T-helper 1 cell treated with Interleukin-12 subunit alpha and Interleukin-12 subunit beta and Interleukin-4 antibody, amounts not matched to agents 30 ng/mL and 1 ng/mL, for 36 hours (primary cell): ENCODE results near the gene MTX1. TPM values are rescaled to one million over a fixed set of nuclear protein-coding genes. Genes with fewer than 3 reads are reported as not detected.

Source experiments
- intact Hi-C: fragments of 100-400 bp; cut with micrococcal nuclease; formaldehyde crosslinking; loops from one replicate; pipeline ENCODE4 v1.15.1; 2024
- total RNA-seq: library from RNA; stranded (reverse); gene quantifications from 2 replicates; pipeline ENCODE4 v1.2.3, GENCODE V29; 2022

The MTX1 gene
- total RNA-seq, 1 donor from 2014 or later: 43.5 TPM

DNA sequence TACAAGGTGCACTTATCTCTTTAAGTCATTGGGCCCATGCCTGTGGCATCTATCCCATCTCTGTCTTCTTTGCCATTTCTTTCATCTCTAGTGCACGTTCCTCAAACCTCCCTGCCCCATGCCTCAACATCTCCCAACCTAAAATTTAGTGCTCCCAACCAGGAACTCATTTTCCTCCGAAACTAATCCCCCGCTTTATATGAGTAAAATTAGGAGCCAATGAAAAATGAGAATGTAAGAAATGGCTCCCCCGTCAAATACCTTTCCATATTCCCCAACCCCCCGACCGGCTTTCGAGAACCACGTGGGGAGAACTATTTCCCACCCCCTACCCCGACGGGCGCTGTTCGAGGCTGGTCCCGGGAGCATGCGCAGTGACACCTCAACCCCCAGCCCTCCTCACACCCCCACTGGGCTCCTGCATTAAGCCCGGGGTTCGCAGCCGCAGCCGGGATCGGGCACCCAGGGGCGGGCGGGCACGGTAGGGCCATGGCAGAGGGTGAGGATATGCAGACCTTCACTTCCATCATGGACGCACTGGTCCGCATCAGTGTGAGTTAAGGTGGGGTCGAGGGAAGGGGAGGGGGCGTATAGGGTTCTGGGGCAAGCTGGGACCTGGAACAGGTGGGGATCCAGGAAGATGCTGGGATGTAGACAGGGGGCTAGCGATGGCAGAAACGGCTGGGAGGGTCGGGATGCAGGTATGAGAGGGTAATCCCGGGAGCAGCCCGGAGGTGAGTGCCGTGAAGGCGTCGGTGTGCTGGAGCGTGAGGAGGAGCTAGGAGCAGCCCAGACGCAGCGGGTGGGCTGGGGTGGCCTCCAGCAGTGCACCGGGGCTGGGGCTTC is 34.8 kb upstream of the MTX1 start, which contains the start of gene TRIM46:
Gene TRIM46 (plus strand): TSS at position 372 of the 846 bp plus-strand sequence. CDS start 118 bp downstream, at position 490.
- intact Hi-C loops: loop anchor here (5.0 kb wide), 4 partner anchors 171 to 616 kb away; partner anchors contain the start of genes CKS1B, SHC1, UBE2Q1 and ZBTB7B

DNA sequence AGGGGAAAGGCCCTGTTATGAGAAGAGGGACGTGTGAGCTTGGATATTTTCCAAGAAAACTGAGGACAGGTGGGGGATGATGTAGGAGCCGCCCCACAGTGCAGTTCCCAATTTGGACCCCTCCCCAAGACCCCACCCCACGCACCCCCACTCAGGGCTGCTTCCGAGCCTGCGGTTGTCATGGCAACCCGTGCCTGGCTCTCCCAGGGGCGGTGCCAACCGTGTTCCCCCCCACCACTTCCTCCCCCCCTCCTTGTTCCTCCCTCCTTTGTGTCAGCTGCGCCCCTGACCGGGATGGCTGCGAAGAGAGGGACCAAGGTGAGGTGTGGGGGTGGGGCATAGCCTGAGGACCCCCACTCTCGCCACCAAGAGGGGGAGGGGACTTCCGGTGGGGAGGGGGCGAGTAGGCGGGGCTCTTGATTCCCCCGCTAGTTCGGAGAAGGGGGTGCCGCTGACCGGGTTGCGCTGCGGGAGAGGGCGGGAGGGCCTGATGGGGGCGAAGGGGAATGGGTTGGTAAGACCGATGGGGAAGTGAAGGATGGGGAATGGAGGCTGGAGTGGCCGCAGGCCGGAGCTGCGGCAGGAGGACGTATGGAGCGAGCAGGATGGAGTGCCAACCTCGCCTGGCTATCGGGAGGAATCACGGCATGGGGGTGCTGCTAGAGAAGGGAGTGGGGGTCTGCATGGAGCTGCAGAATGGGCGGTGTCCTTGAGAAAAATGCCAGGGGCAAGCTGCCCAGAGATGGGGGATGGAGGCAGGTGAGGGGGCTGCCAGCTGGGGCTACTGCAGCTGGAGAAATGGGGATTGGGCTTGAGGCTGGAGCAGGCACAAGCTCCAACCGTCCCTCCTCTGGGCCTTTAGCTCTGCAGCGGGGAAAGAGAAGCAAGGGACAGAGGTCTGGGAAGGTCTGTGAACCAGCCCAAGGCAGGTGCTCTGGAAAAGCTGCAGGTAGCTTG is 33.9 kb upstream of the MTX1 start:
- intact Hi-C loops: loop anchor here (5.0 kb wide), 4 partner anchors 172 to 617 kb away; partner anchors contain the start of genes CKS1B, SHC1, UBE2Q1 and ZBTB7B

DNA sequence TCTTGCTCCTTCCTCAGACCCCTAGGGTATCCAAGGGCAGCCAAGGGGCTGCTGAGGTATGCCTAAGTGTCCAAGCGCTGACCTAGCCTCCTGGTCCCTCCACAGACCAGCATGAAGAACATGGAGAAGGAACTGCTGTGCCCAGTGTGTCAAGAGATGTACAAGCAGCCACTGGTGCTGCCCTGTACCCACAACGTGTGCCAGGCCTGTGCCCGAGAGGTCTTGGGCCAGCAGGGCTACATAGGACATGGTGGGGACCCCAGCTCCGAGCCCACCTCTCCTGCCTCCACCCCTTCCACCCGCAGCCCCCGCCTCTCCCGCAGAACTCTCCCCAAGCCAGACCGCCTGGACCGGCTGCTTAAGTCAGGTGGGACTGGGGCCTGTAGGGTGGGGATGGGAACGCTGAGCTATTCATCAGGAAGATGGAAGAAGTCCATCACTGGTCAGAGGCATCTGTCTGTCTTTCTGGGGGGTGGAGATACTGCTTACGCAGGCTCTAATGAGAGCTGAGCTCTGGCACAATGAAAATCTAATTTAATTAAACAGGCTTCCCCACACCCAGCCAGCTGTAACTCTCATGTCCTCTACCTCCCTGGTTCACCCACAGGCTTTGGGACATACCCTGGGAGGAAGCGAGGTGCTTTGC is 33.1 kb upstream of the MTX1 start:
- intact Hi-C loops: no loop called here

DNA sequence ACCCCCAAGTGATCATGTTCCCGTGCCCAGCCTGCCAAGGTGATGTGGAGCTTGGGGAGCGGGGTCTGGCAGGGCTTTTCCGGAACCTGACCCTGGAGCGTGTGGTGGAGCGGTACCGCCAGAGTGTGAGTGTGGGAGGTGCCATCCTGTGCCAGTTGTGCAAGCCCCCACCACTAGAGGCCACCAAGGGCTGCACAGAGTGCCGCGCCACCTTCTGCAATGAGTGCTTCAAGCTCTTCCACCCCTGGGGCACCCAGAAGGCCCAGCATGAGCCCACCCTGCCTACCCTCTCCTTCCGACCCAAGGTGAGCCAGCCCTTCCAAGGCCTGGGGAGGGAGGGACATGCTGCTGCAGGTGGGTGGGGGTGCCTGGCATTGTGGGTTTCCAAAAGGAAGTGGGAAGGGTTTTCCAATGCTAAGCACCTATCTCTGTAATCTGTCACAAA is 32.5 kb upstream of the MTX1 start:
- intact Hi-C loops: loop anchor here (1.0 to 2.0 kb wide), 6 partner anchors 17 to 416 kb away; partner anchors contain the start of gene THBS3

DNA sequence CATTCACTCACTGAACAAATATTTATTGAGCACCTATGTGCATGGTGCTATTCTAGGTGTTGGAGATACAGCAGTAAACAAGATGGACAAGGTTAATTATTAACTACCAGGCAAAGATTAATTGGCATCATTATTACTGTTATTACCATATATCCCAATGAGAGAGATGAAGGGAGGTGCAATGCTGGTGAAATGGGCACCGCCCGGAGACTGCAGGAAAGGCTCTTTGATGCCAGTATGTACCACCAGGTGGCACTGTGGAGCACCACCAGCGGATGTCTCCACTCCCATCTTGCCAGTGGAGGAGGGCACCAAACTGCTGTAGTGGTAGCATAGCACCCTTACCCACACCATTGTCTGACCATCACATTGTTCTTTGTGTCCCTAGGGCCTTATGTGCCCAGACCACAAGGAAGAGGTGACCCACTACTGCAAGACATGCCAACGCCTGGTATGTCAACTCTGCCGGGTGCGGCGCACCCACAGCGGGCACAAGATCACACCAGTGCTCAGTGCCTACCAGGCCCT is 31.9 kb upstream of the MTX1 start:
- intact Hi-C loops: loop anchor here (1.0 to 2.0 kb wide), 6 partner anchors 17 to 416 kb away; partner anchors contain the start of gene THBS3

DNA sequence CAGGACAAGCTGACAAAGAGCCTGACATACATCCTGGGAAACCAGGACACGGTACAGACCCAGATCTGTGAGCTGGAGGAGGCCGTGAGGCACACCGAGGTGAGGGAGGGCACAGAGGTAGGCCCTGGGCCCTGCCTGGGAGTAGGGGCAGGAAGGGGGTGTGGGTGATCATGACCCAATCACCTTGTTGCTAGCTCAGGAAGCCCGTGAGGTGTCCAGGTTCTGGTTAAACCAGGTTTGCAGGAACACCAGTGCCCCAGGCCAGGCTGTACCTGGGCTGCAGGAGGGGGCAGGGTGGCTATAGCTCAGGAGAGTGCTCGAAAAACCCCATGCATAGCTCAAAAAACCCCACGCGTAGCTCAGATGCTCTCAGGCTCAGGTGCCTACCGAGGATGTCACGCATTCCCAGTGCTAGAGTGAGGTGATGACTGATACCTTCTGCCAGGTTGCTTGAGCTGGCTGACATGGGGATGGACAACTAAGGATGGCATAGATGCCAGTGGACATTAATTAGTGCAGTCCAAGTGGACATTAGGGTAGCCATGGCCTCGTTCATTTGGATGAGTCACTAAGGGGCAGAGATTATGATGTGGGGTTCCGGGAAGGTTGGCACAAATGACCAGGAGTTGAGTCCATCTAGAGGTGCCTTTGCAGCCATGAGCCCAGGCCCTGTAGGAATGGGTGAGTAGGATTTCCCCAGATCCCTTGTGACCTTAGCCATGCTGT is 31.1 kb upstream of the MTX1 start:
- intact Hi-C loops: loop anchor here (2.0 kb wide), 1 partner anchor 145 kb away; no protein-coding TSS in a partner anchor

DNA sequence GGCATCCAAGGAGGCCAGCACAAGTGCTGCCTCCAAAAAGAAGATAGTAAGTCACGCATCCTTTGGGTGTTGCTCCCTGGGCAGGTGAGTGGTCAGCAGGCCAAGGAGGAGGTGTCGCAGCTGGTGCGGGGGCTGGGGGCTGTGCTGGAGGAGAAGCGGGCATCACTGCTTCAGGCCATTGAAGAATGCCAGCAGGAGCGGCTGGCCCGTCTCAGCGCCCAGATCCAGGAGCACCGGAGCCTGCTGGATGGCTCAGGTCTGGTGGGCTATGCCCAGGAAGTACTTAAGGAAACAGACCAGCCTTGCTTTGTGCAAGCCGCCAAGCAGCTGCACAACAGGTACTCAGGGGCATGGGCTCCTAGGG is 30.6 kb upstream of the MTX1 start:
- intact Hi-C loops: loop anchor here (2.0 kb wide), 1 partner anchor 145 kb away; no protein-coding TSS in a partner anchor

DNA sequence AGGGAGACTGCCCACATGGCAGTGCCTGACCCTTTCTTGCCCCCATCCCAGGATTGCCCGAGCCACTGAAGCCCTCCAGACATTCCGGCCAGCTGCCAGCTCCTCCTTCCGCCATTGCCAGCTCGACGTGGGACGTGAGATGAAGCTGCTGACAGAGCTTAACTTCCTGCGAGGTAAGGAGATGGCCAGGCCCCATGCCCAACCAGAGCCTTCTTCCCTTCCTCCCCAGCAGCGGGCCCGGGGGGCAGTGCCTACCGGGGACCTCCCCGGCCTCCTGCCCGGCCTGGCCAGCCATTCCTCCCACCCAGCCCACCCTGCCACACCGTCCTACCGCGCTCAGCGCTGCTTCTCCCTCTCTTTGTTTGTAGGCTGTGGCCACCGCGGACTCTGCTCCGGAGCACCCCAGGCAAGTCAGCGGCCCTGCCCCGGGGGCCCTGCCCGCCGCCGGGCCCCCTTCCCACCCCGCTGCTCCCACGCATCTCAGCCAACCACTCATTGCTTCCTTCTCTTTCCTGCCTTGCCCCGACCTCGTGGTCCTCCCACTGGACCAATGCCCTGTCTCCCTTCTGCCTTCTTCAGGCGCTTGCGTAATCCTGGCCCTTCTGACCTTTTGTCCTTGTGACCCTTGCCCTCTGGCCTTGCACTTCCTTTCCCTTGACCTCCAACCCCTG is 29.9 kb upstream of the MTX1 start:
- intact Hi-C loops: no loop called here

DNA sequence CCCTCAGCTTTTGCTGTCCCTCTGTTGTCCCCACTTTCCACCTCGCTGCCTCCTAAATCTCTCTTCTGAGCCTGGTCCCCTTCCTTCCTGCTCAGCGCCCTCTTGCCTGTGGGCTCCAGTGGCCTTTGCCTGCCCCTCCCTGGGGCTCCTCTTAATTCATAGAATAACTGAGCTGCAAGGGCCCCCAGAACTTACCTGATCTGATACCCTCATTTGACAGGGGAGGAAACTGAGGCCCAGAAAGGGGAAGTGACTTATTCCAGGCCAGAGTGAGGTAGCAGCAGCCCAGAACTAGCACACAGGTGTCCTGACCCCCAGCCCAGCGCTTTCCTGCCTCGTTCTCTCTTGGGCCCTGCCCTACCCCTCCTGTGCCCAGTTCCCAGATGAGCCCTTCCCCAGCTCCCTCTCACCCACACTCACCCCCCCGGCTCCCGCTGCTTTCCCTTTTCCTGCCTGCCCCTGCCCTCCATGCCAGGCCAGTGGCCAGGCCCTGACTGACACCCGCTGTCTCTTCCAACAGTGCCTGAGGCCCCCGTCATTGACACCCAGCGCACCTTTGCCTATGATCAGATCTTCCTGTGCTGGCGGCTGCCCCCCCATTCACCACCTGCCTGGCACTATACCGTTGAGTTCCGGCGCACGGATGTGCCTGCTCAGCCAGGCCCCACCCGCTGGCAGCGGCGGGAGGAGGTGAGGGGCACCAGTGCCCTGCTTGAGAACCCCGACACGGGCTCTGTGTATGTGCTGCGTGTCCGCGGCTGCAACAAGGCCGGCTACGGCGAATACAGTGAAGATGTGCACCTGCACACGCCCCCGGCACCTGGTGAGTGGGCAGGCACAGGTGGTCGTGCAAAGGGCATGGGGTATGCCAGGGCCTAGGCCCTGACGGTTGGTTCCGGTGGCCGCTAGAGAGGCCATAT is 29.1 kb upstream of the MTX1 start:
- intact Hi-C loops: no loop called here

DNA sequence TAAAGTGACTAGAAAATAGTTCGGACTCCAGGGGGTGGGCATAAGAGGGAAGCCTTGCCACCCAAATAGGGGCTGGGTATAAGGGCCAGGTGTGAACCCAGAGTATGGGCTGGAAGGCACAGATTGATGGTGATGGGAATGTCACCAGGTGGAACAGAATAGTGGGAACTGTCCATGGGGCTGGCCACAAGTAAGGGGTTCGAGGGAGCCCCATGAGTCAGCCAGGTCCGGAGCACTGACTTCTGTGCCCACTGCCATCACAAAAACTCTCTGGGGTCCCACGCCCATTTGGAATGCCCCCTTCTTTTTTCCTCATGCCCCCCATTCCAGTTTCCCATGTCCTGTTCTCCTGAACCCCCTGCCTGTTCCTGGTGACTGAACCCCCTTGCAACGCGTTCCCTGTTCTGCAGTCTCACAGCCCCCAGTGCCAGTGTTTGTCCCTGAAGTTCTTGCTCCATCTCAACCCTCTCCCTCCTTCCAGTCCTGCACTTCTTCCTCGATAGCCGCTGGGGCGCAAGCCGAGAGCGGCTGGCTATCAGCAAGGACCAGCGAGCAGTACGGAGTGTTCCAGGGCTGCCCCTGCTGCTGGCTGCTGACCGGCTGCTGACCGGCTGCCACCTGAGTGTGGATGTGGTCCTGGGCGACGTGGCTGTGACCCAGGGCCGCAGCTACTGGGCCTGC is 27.0 kb upstream of the MTX1 start:
- intact Hi-C loops: no loop called here

DNA sequence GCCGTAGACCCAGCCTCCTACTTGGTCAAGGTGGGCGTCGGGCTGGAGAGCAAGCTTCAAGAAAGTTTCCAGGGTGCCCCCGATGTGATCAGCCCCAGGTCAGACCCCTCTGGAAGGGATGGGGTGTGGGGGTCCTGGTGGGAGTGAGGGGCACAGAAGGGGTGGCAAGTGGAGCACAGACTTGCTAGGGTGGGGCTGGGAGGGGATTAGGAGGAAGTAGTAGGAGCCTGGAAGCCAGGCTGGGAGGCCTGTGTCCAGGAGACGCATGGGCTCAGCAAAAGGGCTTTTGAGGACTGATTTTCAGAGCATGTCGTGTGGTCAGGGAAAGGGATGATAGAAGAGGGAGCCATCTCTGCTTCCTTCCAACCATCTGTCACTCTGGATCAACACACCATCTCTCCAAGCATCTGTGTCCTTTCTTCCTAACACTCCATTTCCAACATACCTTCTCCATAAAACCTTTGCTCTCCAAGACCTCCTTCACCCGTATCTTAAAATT is 26.4 kb upstream of the MTX1 start:
- intact Hi-C loops: no loop called here

DNA sequence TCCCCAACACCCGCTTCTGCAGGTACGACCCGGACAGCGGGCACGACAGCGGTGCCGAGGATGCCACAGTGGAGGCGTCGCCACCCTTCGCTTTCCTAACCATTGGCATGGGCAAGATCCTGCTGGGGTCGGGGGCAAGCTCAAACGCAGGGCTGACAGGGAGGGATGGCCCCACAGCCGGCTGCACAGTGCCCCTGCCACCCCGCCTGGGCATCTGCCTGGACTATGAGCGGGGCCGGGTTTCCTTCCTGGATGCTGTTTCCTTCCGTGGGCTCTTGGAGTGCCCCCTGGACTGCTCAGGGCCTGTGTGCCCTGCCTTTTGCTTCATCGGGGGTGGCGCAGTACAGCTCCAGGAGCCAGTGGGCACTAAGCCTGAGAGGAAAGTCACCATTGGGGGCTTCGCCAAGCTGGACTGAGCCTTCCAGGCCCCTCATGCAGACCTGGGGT is 24.7 kb upstream of the MTX1 start:
- intact Hi-C loops: no loop called here

DNA sequence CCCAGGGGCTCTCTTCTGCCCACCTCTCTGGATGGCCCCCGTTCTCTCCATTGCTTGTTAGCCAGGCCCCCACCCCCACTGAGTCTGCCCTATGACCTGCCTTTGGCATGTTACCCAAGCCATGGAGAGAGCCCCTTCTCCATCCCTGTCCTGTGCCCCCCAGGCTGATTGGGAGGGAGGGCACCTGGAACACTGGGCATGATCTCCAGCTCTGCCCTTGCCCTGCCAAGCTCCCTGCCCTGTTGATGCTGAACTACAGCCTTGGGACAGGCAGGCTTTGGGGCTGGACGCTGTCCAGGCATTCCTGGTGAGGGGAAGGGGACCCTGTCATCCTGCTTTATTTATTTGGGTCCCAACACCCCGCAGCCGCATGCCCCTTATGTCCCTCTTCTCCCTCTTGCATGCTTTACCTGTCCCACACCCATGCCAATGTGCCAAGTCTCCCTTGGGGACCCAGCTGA is 24.1 kb upstream of the MTX1 start:
- intact Hi-C loops: no loop called here

DNA sequence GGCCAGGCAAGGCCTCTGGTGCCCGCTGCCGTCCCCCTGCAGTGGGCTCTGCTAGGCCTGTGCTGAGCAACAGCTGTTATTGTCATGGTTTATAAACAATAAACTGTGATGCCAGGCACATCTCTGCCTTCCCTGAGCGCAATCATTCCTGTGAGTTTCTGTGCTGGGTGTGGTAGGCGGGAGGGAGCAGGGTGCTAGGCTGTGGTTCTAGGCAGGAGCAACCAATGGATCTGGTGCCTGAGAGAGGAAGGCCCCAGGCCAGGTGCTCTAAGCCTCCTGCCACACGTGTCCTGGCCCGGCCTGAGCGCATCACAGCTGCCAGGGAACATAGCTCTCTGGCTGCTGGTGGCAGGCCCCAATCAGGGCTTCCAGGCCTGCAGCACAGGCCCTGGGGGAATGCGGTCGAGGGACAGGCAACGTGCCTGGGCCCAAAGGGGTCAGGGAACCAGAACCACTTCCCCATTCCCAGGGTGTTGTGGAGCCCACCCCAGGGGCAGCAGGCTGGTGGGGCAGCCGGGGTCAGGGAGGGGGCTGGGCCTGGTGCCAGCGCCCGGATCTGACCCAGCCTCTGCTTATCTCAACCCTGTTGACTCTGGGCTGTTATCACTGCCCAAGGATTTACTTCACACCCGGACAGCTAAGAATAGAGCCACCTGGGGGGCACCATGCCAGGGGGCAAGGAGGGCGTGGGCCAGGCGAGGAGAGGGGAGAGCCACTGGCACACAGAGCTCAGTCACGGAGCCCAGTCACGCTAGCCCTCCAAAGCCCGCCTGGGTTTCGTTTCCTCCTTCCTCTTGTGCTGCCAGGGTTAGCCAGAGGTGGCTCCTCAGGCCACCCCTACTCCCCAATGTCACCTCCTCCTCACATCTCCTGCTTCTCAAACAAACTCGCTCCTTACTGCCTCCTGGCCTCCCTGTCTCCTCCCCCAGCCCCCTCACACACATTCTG is 23.4 kb upstream of the MTX1 start:
- intact Hi-C loops: no loop called here

DNA sequence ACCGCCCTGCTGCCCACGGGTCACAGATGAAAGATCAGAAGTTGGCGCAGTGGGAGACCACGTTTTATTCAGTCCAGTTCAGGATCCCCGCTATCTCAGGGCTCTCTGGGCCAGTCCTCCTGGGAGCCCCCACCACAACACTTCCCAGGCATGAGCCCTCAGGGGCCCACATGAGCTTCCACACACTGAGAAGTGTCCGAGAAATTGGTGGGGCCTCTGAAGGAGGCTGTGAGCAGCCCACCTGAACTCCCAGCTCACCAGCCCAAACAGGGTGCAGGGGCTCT is 22.8 kb upstream of the MTX1 start:
- intact Hi-C loops: no loop called here

DNA sequence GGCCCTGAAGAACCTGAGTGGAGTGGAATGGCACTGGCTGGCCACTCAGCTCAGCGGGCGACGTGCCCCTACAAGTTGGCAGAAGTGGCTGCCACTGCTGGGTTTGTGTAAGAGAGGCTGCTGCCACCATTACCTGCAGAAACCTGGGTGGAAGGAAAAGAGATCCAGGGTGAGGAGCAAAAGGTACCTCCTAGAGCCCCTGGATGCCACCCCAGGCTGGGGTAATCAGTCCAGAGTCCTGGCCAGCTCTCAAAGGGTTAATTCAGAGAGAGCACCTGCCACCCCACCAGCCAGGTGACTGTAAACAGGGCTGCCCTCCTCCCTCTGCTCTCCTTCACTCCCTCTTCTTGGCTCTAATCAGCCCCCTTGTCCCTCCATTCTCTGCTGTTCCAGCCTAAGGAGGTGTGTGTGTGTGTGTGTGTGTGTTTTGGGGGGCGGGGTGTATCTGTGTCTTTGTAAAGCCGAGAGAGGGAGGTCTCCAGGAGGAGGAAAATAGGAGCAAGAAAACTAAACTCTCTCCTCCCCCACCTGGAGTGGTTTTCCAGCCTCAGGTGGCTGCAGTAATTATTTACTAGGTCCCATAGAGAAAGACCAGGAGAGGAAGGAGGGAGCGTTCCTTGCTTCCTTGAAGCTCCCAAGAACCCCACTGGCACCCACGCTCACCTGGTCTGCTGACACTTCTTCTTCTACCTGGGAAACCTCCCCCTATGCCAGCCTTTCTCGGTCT is 22.3 kb upstream of the MTX1 start:
- intact Hi-C loops: no loop called here
